Skin epidermis (tissue), 12 donors: Measurements from ENCODE around the gene USP13.

ENCODE experiments used
- H3K27ac ChIP-seq, 21 experiments: fragments of 200-600 bp; sonication (generic) in 11 of 21; one replicate each; pipeline ENCODE4 v1.5.0; 2020; ENCODE audit warnings: mild to moderate bottlenecking in 3 of 21, inconsistent platforms in 2 of 21, moderate library complexity in 2 of 21
- H3K4me3 ChIP-seq, 7 experiments: fragments of 200-600 bp; sonication (generic) in 2 of 7; one replicate each; pipeline ENCODE4 v1.5.0; 2020; ENCODE audit warnings: inconsistent platforms in 2 of 7, mild to moderate bottlenecking in 2 of 7, moderate library complexity in 1 of 7

USP13 gene

DNA sequence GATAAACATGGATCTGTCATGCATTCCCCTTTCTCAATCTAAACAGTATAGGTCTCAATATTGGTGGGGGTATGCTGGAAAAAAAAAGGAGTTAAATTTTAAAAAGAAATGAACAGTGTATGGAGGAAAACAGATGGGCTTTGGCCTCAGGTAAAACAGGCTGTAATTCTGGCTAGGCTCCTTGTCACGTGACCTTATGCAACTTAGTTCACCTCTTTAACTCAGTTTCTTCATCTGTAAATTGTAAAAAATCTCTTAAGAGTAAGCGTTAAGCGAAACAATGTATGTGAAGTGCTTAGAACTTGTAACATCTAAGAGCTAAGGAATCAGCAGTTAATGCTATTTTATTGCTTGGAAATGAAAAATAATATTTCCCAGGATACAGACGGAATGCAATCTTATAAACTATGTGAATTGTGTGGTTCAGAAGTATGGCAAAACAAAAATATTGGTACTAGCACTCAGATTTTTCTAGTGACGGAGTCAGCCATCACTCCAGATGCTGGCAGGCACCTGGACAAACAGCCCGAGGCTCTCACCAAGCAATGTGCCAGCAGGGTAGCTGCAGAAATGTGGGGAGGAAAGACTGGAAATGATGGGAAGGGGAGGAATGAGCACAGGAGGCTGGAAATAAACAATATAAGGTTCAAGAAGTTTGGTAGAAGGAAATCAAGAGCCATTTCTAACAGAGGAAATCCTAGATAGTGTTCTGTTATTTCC, 172.8 kb downstream of the USP13 start:
- no peak overlapping the region for H3K27ac ChIP-seq
- no peak overlapping the region for H3K4me3 ChIP-seq

GRCh38 chr3:179826247-179826637, 173.4 kb downstream of the USP13 start:
- Histone ChIP-seq H3K27ac (no peak overlapping the region), H3K4me3 (no peak overlapping the region)

DNA sequence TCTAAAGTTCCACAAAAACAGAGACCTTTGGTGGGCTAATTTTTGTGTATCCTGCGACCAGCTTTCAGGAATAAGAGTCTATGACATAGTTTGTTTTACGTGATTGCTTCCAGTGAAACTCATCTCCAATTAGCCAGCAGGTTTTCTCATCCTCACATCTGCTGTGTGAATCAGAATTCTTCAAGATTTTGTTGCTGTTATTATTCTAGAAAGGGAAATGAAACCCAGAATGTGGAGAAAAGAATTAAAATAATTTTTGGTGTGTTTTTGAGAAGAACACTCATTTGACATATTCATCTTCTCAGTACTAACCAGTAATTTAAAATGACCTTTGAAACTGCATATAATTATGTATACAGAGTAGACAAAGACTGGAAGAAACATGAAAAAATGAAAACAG, 175.9 kb downstream of the USP13 start:
- Histone ChIP-seq H3K4me3 (no peak overlapping the region), H3K27ac (no peak overlapping the region)

DNA sequence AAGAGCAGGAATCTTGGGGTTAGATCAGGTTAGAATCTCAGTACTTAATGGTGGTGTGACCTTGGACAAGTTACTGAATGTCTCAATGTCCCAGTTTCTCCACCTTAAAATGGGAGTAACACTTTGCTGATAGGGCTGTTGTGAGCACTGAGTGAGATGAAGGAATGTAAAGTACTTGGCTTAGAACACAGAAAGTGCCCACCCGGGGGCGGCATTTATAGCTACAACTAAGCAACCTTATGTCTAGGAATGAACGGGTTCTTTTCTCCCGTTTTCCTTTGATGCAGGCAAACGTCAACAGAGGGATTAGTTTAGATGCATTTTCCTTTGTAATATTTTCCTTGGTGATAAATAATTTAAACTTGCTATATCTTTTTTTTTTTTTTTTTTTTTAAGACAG, 176.6 kb downstream of the USP13 start:
- H3K27ac ChIP-seq = no peak overlapping the region

GRCh38 chr3:179832333-179832854, 179.6 kb downstream of the USP13 start:
- no peak overlapping the region for H3K27ac ChIP-seq
- H3K4me3 ChIP-seq = no peak overlapping the region

More for the DNA sequence above, 176.6 kb downstream of the USP13 start:
- no peak overlapping the region for H3K4me3 ChIP-seq

DNA sequence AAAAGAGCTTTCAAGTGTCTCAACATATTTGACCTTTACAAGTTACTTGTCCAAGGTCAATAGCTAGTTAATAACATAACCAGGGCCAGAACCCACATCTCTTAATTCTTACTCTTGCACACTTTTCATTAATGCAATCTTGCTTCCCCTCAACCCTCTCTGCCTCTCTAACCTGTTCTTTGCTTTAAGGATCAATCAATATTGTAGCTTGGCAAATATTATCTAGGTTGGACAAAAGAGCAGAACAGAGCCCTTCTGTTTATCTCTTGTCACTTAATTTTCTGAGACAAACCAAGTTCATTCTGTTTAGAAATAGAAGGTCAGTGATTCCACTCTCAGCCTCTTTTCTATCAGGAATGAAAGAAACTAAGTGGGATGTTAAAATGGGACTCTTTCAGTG, 180.5 kb downstream of the USP13 start:
- H3K4me3 ChIP-seq = no peak overlapping the region
- H3K27ac ChIP-seq = no peak overlapping the region

DNA sequence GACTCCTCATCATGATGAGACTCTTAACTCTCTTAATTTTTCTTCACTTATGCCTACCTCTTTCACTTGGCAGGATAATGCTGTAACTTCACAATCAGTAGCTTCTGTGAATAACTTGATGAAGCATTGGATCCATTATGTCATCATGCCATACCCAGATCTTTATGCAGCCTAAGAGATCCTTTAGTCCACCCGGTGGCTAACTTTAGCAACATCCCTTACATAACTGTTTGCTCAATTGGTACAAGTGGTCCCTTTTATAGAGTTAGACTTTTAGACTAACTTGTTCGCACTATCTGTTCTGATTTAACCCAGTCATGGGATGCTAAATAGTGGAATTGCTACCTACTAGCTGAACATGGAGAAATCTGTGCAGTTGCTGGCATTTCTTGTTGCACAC, 184.5 kb downstream of the USP13 start:
- Histone ChIP-seq H3K4me3 (no peak overlapping the region), H3K27ac (no peak overlapping the region)
